Activated CD8-positive, alpha-beta memory T cell treated with anti-CD3 and anti-CD28 coated beads, Interleukin-2, amount 50 U/mL, for 24 hours (primary cell): ENCODE results near the gene DMBT1.

Source experiments
- DNase-seq: peaks from one replicate; pipeline ENCODE4 v3.0.0-alpha.2; 2020; ENCODE audit errors: extremely low read depth

The DMBT1 gene

DNA sequence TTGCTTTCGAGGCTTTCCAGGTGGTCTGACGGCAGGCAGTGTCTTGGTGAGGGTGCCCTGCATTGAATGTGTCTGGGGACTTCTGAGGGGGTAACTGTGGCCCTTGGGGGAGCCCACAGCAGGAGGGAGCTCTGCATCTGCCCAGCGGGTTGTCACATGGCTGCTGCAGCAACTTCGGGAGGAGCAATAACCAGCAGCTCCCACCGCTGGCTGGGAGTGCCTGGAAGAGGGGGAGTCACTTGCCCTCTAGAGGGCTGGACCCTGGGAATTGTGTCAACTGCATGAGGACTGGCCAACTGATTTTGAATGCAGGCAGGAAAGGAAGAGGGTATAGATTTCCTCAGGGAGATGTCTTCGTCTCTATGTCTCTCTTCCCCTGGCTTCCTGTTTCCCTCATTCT, 112.7 kb downstream of the DMBT1 start:
- DNase-seq: no peak

DNA sequence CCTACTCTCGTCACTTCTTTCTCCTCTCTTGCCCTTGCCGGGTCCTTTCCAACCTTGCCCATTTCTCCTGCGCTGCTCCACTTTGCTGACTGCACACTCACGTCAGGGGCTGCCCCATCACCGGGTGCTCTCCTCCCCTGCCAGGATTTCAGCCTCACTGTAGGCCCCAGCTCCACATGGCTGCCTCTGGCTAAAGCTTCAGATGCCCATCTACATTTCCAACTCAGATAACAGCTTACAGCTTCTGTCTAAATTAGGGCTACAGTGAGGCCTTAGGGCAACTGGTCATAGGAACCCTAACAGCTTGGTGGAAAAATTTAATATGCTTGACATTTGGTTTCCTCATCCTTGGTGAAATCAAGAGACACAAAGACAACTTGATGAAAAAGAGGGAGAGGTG, 113.2 kb downstream of the DMBT1 start:
- no peak for DNase-seq

- DNase-seq: no peak
Observed at GRCh38 chr10:122674781-122675180, 114.2 kb downstream of the DMBT1 start.

DNA sequence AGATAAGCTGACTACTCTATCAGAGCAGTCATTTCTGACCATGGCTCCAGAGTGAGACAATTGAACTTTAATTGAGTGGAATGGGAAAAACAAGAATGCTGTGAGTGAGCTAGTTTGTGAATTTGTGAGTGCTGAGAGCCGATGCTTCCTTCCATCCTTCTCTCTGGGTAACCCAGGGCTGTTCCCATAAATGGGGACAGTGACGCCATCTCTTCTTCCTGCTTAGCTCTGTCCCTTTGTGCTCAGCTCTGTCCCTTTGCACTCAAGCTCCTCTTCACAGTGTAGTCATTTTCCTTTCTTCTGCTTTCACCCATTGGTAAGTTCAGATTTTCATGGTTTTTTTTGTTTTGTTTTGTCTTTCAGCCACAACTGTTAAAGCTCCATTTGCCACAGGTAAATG, 114.7 kb downstream of the DMBT1 start:
- DNase-seq: no peak

DNA sequence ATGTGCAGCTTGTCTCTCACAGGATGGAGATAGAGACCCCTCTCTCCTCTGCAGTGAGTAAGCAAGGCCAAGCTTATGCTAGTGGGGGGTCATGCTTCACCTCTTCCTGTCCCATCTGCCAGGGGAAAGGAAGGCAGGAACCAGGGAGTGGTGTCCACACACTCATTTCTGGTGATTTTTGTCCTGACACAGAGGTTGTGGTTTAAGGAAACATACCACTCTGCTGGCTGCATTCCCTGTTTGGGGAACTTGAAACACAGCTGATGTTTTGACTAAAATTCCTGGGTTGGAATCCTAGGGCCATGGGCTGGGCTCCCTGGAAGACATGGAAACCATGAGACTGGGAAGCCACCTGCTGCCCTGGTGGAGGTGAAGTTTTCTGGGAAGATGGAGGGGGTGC, 117.7 kb downstream of the DMBT1 start:
- DNase-seq: no peak

DNA sequence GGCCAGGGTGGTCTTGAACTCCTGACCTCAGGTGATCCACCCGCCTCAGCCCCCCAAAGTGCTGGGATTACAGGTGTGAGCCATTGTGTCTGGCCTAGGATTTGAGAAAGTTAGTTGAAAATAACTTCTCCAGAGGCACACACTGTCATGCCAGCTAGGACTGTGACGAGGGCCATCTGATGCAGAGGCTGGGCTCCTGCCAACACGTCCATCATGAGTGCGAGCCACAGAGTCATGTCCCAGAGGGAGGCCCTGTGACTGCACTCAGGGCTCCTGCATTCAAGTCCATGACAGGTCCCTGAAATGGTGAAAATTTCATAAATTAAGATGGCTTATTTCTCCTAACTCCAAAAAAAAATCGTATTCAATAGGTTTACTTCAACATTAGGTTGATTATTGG, 122.0 kb downstream of the DMBT1 start:
- DNase-seq: no peak

- no peak for DNase-seq
Observed at GRCh38 chr10:122688293-122688989, 127.9 kb downstream of the DMBT1 start.

- DNase-seq: no peak
Observed at GRCh38 chr10:122689146-122689820, 128.7 kb downstream of the DMBT1 start.

- DNase-seq: no peak
Observed at GRCh38 chr10:122692744-122693143, 132.2 kb downstream of the DMBT1 start.
